K562 (cell line): ENCODE results near the gene RAMP2. TPM values are rescaled to one million over a fixed set of nuclear protein-coding genes. Genes with fewer than 3 reads are reported as not detected.

Source experiments
- BACH1 ChIP-seq: fragments of 200-800 bp; sonication (Bioruptor generic); IDR thresholded peaks from 2 replicates; pipeline ENCODE4 v1.6.1; 2016; ENCODE audit warnings: missing genetic modification characterization, missing compliant biosample characterization
- BRCA1 ChIP-seq, 2 experiments: fragments of 450-650 bp in 1 of 2; sonication (generic) in 1 of 2; formaldehyde crosslinking in 1 of 2; IDR thresholded peaks; 2 replicates each; pipeline versions ENCODE4 v1.5.0 to v1.6.1; 2017 to 2020; ENCODE audit warnings: mild to moderate bottlenecking in 1 of 2, missing genetic modification reagents in 1 of 2
- CREM ChIP-seq: IDR thresholded peaks from 2 replicates; pipeline ENCODE4 v1.6.1; 2014; ENCODE audit warnings: antibody characterized with exemption, low read depth
- ELF4 ChIP-seq: fragments of 450-650 bp; formaldehyde crosslinking; IDR thresholded peaks from 2 replicates; pipeline ENCODE4 v1.4.0; 2022; ENCODE audit warnings: missing genetic modification characterization
- PPARD ChIP-seq: fragments of 250-450 bp; sonication (Bioruptor Pico); IDR thresholded peaks from 2 replicates; pipeline ENCODE4 v1.8.0; 2022; ENCODE audit warnings: inconsistent platforms, mild to moderate bottlenecking, moderate library complexity
- RBM22 ChIP-seq: fragments of 200-400 bp; formaldehyde crosslinking; IDR thresholded peaks from 2 replicates; pipeline ENCODE4 v1.6.1; 2018; ENCODE audit warnings: low read length, low read depth; ENCODE audit not compliant: poor library complexity, severe bottlenecking
- SMAD3 ChIP-seq: fragments of 450-650 bp; formaldehyde crosslinking; conservative IDR thresholded peaks from 2 replicates; pipeline ENCODE4 v1.4.0; 2020; ENCODE audit warnings: mild to moderate bottlenecking
- TSC22D4 ChIP-seq: fragments of 450-650 bp; IDR thresholded peaks from 2 replicates; pipeline ENCODE4 v1.6.1; 2016; ENCODE audit warnings: missing genetic modification characterization, missing biosample characterization, control low read depth
- polyA plus RNA-seq, 8 experiments: library from polyadenylated mRNA; depleted of rRNA in 4 of 8; stranded (reverse) in 5 of 8; unstranded in 3 of 8; fragments of >200 nt; fragmentation: Nextera tagmentation in 2 of 8; fragmentation: Illumina TruSeq in 1 of 8; extraction: Ambion mirVana in 2 of 8; extraction: Trizol in 1 of 8; gene quantifications; 2 replicates each; pipeline versions ENCODE4 v1.2.1 to v1.2.3, GENCODE V29; 2011 to 2014; ENCODE audit warnings: inconsistent platforms in 1 of 8, missing spikeins in 1 of 8
- total RNA-seq, 7 experiments: library from RNA; depleted of rRNA in 6 of 7; stranded (reverse); fragments of >200 nt in 6 of 7; fragmentation: Illumina TruSeq in 2 of 7; extraction: Trizol in 2 of 7; gene quantifications; 2 replicates each; pipeline versions ENCODE4 v1.2.1 to v1.2.3, GENCODE V29; 2011 to 2021; ENCODE audit warnings: low replicate concordance in 1 of 7
- TF ChIP-seq, protein P1 (sequence below): IDR thresholded peaks from 3 replicates; pipeline ENCODE4 v1.6.1; 2011; ENCODE audit warnings: borderline replicate concordance, mild to moderate bottlenecking, moderate library complexity; ENCODE audit not compliant: insufficient read length; ENCODE audit errors: extremely low read depth
- TF ChIP-seq, protein P2 (sequence below): fragments of 450-650 bp; formaldehyde crosslinking; IDR thresholded peaks from 2 replicates; pipeline ENCODE4 v1.4.0; 2020; ENCODE audit warnings: mild to moderate bottlenecking, moderate library complexity

Gene RAMP2
- total and polyA plus RNA-seq, 9 of the 15 experiments (the other 6 are each of a cell fraction or from before 2014, with no cell fraction given), result not detected

GRCh38 chr17:42773290-42774035, 12.4 kb downstream of the RAMP2 start, which contains the start of gene VPS25 (continued):
- TF ChIP-seq ELF4 (peak; percentile 66; the same call in 1 of the 2 replicates), PPARD (no peak), RBM22 (no peak), CREM (peak; percentile 80), BACH1 (tag) (no peak), BRCA1 (IDR thresholded peaks at IDR 0.05) (no peak), BRCA1 (CRISPR knock-in tag; IDR thresholded peaks at IDR 0.05) (no peak), TSC22D4 (tag) (no peak), SMAD3 (CRISPR knock-in tag) (peak; percentile 57; the same call in 1 of the 2 replicates)
- TF ChIP-seq, protein P1, sequence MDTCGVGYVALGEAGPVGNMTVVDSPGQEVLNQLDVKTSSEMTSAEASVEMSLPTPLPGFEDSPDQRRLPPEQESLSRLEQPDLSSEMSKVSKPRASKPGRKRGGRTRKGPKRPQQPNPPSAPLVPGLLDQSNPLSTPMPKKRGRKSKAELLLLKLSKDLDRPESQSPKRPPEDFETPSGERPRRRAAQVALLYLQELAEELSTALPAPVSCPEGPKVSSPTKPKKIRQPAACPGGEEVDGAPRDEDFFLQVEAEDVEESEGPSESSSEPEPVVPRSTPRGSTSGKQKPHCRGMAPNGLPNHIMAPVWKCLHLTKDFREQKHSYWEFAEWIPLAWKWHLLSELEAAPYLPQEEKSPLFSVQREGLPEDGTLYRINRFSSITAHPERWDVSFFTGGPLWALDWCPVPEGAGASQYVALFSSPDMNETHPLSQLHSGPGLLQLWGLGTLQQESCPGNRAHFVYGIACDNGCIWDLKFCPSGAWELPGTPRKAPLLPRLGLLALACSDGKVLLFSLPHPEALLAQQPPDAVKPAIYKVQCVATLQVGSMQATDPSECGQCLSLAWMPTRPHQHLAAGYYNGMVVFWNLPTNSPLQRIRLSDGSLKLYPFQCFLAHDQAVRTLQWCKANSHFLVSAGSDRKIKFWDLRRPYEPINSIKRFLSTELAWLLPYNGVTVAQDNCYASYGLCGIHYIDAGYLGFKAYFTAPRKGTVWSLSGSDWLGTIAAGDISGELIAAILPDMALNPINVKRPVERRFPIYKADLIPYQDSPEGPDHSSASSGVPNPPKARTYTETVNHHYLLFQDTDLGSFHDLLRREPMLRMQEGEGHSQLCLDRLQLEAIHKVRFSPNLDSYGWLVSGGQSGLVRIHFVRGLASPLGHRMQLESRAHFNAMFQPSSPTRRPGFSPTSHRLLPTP, result no peak
- TF ChIP-seq, protein P2, sequence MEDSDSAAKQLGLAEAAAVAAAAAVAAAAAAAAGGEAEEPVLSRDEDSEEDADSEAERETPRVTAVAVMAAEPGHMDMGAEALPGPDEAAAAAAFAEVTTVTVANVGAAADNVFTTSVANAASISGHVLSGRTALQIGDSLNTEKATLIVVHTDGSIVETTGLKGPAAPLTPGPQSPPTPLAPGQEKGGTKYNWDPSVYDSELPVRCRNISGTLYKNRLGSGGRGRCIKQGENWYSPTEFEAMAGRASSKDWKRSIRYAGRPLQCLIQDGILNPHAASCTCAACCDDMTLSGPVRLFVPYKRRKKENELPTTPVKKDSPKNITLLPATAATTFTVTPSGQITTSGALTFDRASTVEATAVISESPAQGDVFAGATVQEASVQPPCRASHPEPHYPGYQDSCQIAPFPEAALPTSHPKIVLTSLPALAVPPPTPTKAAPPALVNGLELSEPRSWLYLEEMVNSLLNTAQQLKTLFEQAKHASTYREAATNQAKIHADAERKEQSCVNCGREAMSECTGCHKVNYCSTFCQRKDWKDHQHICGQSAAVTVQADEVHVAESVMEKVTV, result 0 out of 2 replicates have a peak, but pooled peaks have one; percentile 20
- TF ChIP-seq, all 486 proteins: peak for 151
